Measurements from ENCODE around the gene GPR42. TPM values are rescaled to one million over a fixed set of nuclear protein-coding genes. Genes with fewer than 3 reads are reported as not detected.
A peak's percentile ranks its signal among the peaks of the same experiment; 100 is the strongest.

GPR42 gene, protein sequence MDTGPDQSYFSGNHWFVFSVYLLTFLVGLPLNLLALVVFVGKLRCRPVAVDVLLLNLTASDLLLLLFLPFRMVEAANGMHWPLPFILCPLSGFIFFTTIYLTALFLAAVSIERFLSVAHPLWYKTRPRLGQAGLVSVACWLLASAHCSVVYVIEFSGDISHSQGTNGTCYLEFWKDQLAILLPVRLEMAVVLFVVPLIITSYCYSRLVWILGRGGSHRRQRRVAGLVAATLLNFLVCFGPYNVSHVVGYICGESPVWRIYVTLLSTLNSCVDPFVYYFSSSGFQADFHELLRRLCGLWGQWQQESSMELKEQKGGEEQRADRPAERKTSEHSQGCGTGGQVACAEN
- total RNA-seq (0.33 and 0.42 TPM in 2 replicates), polyA plus RNA-seq (0.32 TPM in 1 of 2 replicates, not detected in the other)

DNA sequence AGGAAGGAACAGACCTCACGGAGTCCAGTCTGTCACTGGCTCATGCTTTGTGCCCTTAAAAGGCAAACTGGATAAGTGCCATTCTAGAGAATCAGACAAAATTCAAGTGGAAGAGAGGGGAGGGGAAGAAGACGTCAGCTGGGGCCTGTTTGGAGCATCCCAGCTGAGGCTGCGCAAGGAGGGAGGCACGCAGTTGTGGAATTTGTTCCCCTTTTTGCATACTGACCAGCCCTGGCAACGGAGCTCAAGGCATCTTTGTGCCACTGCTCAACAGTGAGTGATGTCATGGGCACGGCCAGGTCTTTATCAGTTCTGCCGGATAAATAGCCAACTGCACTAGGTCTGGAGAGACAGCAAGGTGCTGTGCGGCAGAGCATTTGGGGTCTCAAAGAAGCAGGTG is at the start of gene GPR42:
Gene GPR42 (plus strand): TSS at position 347 of the 400 bp plus-strand sequence. CDS start 292 bp downstream, outside the sequence.
- no peak for DNase-seq (ENCODE audit: low read depth in 1 of 2, low spot score in 1 of 2)
- Histone ChIP-seq H3K4me1 (ENCODE audit: low read depth) (peaks cover 4% of the 10 kb centered on the region), H3K36me3 (no peaks in the 10 kb centered on the region), H3K4me3 (no peak within 1 kb of the TSS), H3K9me3 (ENCODE audit: low read depth) (no peaks in the 10 kb centered on the region), H3K27me3 (no peaks in the 10 kb centered on the region), H3K27ac (no peak within 1 kb of the TSS)
- TF ChIP-seq, protein P1, sequence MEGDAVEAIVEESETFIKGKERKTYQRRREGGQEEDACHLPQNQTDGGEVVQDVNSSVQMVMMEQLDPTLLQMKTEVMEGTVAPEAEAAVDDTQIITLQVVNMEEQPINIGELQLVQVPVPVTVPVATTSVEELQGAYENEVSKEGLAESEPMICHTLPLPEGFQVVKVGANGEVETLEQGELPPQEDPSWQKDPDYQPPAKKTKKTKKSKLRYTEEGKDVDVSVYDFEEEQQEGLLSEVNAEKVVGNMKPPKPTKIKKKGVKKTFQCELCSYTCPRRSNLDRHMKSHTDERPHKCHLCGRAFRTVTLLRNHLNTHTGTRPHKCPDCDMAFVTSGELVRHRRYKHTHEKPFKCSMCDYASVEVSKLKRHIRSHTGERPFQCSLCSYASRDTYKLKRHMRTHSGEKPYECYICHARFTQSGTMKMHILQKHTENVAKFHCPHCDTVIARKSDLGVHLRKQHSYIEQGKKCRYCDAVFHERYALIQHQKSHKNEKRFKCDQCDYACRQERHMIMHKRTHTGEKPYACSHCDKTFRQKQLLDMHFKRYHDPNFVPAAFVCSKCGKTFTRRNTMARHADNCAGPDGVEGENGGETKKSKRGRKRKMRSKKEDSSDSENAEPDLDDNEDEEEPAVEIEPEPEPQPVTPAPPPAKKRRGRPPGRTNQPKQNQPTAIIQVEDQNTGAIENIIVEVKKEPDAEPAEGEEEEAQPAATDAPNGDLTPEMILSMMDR (IDR thresholded peaks at IDR 0.05; ENCODE audit: low read depth, low read length), result no peak

DNA sequence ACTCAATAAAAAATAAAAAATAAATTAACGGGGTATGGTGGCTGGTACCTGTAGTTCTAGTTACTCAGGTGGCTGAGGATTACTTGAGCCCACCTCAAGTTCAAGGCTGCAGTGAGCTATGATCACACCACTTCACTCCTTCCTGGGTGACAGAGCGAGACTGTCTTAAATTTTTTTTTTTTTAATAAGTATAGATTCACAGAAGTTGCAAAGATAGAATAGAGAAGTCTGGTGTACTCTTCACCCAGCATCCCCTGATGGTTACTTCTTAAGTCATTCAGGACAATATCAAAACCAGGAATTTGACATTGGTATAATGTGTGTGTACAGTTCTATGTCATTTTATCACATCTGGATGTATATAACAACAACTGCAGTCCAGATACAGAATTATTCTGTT is 49.6 kb upstream of the GPR42 start:
- TF ChIP-seq, protein P1 (IDR thresholded peaks at IDR 0.05; ENCODE audit: low read depth, low read length), result no peak
- H3K4me3 ChIP-seq, result no peak overlapping the region
- no peak for DNase-seq (ENCODE audit: low read depth in 1 of 2, low spot score in 1 of 2)
- no peak overlapping the region for H3K27ac ChIP-seq
- H3K36me3 ChIP-seq, result no peaks in the 10 kb centered on the region
- H3K4me1 ChIP-seq (ENCODE audit: low read depth), result no peaks in the 10 kb centered on the region
- no peaks in the 10 kb centered on the region for H3K9me3 ChIP-seq (ENCODE audit: low read depth)
- H3K27me3 ChIP-seq, result no peaks in the 10 kb centered on the region

DNA sequence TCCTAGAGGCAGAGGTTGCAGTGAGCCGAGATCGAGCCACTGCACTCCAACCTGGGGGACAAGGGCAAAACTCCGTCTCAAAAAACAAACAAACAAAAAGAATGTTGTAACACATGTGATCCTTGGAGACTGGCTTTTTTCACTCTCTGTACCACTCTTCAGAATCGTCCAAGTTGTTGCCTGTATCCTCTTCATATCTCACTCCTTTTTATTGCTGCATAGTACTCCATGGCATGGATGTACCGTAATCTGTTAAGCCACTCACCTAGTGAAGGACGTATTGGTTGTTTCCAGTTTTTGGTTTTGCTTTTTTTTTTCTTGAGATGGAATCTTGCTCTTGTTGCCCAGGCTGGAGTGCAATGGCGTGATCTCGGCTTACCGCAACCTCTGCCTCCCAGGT is 48.9 kb upstream of the GPR42 start:
- Histone ChIP-seq H3K27ac (no peak overlapping the region), H3K4me1 (ENCODE audit: low read depth) (no peaks in the 10 kb centered on the region), H3K27me3 (no peaks in the 10 kb centered on the region), H3K4me3 (no peak overlapping the region), H3K36me3 (no peaks in the 10 kb centered on the region), H3K9me3 (ENCODE audit: low read depth) (no peaks in the 10 kb centered on the region)
- no peak for DNase-seq (ENCODE audit: low read depth in 1 of 2, low spot score in 1 of 2)
- TF ChIP-seq, protein P1 (IDR thresholded peaks at IDR 0.05; ENCODE audit: low read depth, low read length), result no peak

DNA sequence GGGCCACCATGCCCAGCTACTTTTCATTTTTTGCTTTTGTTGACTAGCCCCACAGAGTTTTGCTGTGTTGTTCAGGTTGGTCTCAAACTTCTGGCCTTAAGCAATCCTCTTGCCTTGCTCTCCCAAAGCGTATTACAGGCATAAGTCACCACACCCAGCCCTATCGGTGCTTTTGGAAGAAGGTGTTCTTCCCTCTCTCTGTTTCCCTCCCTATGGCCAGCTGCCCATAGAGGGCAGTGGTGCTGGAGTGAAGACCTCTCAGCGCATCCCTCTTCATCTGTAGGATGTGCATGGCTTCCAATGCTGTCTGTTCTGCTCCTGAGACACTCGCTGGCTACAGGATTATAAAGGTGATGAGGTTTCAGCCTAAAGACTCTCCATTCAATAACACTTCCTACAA is 43.2 kb upstream of the GPR42 start:
- Histone ChIP-seq H3K27me3 (no peaks in the 10 kb centered on the region), H3K36me3 (no peaks in the 10 kb centered on the region), H3K27ac (no peak overlapping the region), H3K9me3 (ENCODE audit: low read depth) (no peaks in the 10 kb centered on the region), H3K4me3 (no peak overlapping the region), H3K4me1 (ENCODE audit: low read depth) (no peaks in the 10 kb centered on the region)
- no peak for DNase-seq (ENCODE audit: low read depth in 1 of 2, low spot score in 1 of 2)
- TF ChIP-seq, protein P1 (IDR thresholded peaks at IDR 0.05; ENCODE audit: low read depth, low read length), result peak; percentile 30

DNA sequence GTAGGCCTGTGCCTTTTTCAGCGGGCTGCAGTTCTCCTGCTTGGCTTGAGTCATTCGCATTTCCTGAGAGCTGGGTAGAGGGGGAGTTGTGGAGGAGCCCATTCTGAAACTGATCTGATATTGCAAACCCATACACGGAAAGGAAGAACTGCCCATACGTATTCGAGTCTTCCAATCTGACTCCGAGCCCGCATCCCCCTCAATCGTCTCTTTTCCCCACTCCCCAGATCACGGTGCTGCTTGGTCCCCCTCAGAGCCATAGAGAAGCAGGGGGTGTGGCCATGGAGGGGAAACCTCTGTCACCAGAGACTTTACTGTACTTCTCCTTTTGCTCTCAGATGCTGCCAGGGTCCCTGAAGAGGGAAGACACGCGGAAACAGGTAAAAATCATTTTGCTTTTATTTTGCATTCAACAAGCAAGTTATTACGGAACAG is 42.0 kb upstream of the GPR42 start, which contains the start of gene CD22:
Gene CD22 (plus strand): TSS at position 337 of the 435 bp plus-strand sequence. CDS start 2,854 bp downstream, outside the sequence.
- DNase-seq (ENCODE audit: low read depth in 1 of 2, low spot score in 1 of 2), result no peak
- no peak within 1 kb of the TSS for H3K4me3 ChIP-seq
- H3K27me3 ChIP-seq, result no peaks in the 10 kb centered on the region
- H3K36me3 ChIP-seq, result no peaks in the 10 kb centered on the region
- TF ChIP-seq, protein P1 (IDR thresholded peaks at IDR 0.05; ENCODE audit: low read depth, low read length), result no peak
- no peaks in the 10 kb centered on the region for H3K9me3 ChIP-seq (ENCODE audit: low read depth)
- H3K4me1 ChIP-seq (ENCODE audit: low read depth), result no peaks in the 10 kb centered on the region
- no peak within 1 kb of the TSS for H3K27ac ChIP-seq

Measured in cardiac muscle cell (in vitro differentiated cells and primary cell).